GM18499 (cell line): ENCODE data around the gene C2CD2.

Source experiments
- ATAC-seq: cut with Tn5 transposase; IDR thresholded peaks from one replicate; pipeline ENCODE4 v1.9.1; 2021; ENCODE audit warnings: moderate number of reproducible peaks; ENCODE audit not compliant: insufficient read depth, unreplicated experiment

C2CD2 gene

GRCh38 chr21:41892726-41893125, 61.1 kb downstream of the C2CD2 start:
- ATAC-seq, result no peak

GRCh38 chr21:41891132-41891531, 62.7 kb downstream of the C2CD2 start:
- no peak for ATAC-seq

- no peak for ATAC-seq
Observed at GRCh38 chr21:41890355-41890754, 63.5 kb downstream of the C2CD2 start.

- ATAC-seq, result no peak
Observed at GRCh38 chr21:41888749-41889376, 65.0 kb downstream of the C2CD2 start.

- ATAC-seq, result no peak
Observed at GRCh38 chr21:41887667-41888066, 66.2 kb downstream of the C2CD2 start.

- ATAC-seq, result no peak
Observed at GRCh38 chr21:41886328-41886727, 67.5 kb downstream of the C2CD2 start.

GRCh38 chr21:41885341-41886024, 68.3 kb downstream of the C2CD2 start:
- no peak for ATAC-seq

GRCh38 chr21:41884501-41885030, 69.3 kb downstream of the C2CD2 start:
- ATAC-seq, result no peak

GRCh38 chr21:41883582-41883981, 70.2 kb downstream of the C2CD2 start:
- no peak for ATAC-seq

- no peak for ATAC-seq
Observed at GRCh38 chr21:41881051-41881450, 72.8 kb downstream of the C2CD2 start.

- ATAC-seq, result no peak
Observed at GRCh38 chr21:41880153-41880552, 73.7 kb downstream of the C2CD2 start.

- ATAC-seq, result no peak
Observed at GRCh38 chr21:41879190-41879998, 74.4 kb downstream of the C2CD2 start, which contains the start of gene PRDM15. TSS of gene PRDM15 (minus strand) at chr21:41879344. CDS start at chr21:41860363, 18,981 bp downstream.

GRCh38 chr21:41878831-41879189, 75.0 kb downstream of the C2CD2 start:
- no peak for ATAC-seq

- ATAC-seq, result no peak
Observed at GRCh38 chr21:41877901-41878830, 75.7 kb downstream of the C2CD2 start.

- ATAC-seq, result no peak
Observed at GRCh38 chr21:41876928-41877652, 76.7 kb downstream of the C2CD2 start.

GRCh38 chr21:41876396-41876795, 77.4 kb downstream of the C2CD2 start:
- ATAC-seq, result no peak

- no peak for ATAC-seq
Observed at GRCh38 chr21:41875086-41875485, 78.7 kb downstream of the C2CD2 start.

GRCh38 chr21:41874611-41875010, 79.2 kb downstream of the C2CD2 start:
- ATAC-seq, result no peak

- no peak for ATAC-seq
Observed at GRCh38 chr21:41873426-41873825, 80.4 kb downstream of the C2CD2 start.
